ENCODE results near the gene S100A7A. TPM values are rescaled to one million over a fixed set of nuclear protein-coding genes. Genes with fewer than 3 reads are reported as not detected.

The S100A7A gene
- not detected in 2 replicates for total RNA-seq

- intact Hi-C loops (cut with micrococcal nuclease): no loop called here
- no peaks in the 10 kb centered on the region for H3K9me3 Mint-ChIP-seq
- no peak within 1 kb of the TSS for H3K27ac Mint-ChIP-seq
- H3K36me3 Mint-ChIP-seq (ENCODE audit: low read depth): no peaks in the 10 kb centered on the region
- DNase-seq (ENCODE audit: low spot score): no peak
- H3K27me3 Mint-ChIP-seq (ENCODE audit: insufficient read depth): peaks cover 2% of the 10 kb centered on the region
- H3K4me3 Mint-ChIP-seq: no peak within 1 kb of the TSS
- H3K4me1 Mint-ChIP-seq (ENCODE audit: low read depth): no peaks in the 10 kb centered on the region
Observed at GRCh38 chr1:153415850-153416570, at the start of gene S100A7A. TSS of gene S100A7A (plus strand) at chr1:153416520. CDS start at chr1:153418083, 1,563 bp downstream.

- no peaks in the 10 kb centered on the region for H3K4me1 Mint-ChIP-seq (ENCODE audit: low read depth)
- DNase-seq (ENCODE audit: low spot score): no peak
- intact Hi-C loops (cut with micrococcal nuclease): no loop called here
- peaks cover 14% of the 10 kb centered on the region for H3K27me3 Mint-ChIP-seq (ENCODE audit: insufficient read depth)
- H3K9me3 Mint-ChIP-seq: no peaks in the 10 kb centered on the region
- no peaks in the 10 kb centered on the region for H3K36me3 Mint-ChIP-seq (ENCODE audit: low read depth)
- no peak overlapping the region for H3K4me3 Mint-ChIP-seq
- no peak overlapping the region for H3K27ac Mint-ChIP-seq
Observed at GRCh38 chr1:153367090-153367489, 49.2 kb upstream of the S100A7A start.

- Mint-ChIP-seq H3K4me3 (no peak overlapping the region), H3K36me3 (ENCODE audit: low read depth) (no peaks in the 10 kb centered on the region), H3K9me3 (no peaks in the 10 kb centered on the region), H3K27me3 (ENCODE audit: insufficient read depth) (peaks cover 18% of the 10 kb centered on the region), H3K4me1 (ENCODE audit: low read depth) (no peaks in the 10 kb centered on the region), H3K27ac (no peak overlapping the region)
- intact Hi-C loops (cut with micrococcal nuclease): no loop called here
- no peak for DNase-seq (ENCODE audit: low spot score)
Observed at GRCh38 chr1:153368495-153368894, 47.8 kb upstream of the S100A7A start.

GRCh38 chr1:153370146-153370545 lies 46.2 kb upstream of the S100A7A start:
- Mint-ChIP-seq H3K4me1 (ENCODE audit: low read depth) (no peaks in the 10 kb centered on the region), H3K27me3 (ENCODE audit: insufficient read depth) (peaks cover 18% of the 10 kb centered on the region), H3K9me3 (no peaks in the 10 kb centered on the region), H3K4me3 (no peak overlapping the region), H3K27ac (no peak overlapping the region), H3K36me3 (ENCODE audit: low read depth) (no peaks in the 10 kb centered on the region)
- intact Hi-C loops (cut with micrococcal nuclease): no loop called here
- no peak for DNase-seq (ENCODE audit: low spot score)

- H3K4me1 Mint-ChIP-seq (ENCODE audit: low read depth): no peaks in the 10 kb centered on the region
- no peaks in the 10 kb centered on the region for H3K9me3 Mint-ChIP-seq
- intact Hi-C loops (cut with micrococcal nuclease): no loop called here
- H3K27ac Mint-ChIP-seq: no peak overlapping the region
- H3K4me3 Mint-ChIP-seq: no peak overlapping the region
- H3K27me3 Mint-ChIP-seq (ENCODE audit: insufficient read depth): peaks cover 15% of the 10 kb centered on the region
- no peak for DNase-seq (ENCODE audit: low spot score)
- H3K36me3 Mint-ChIP-seq (ENCODE audit: low read depth): no peaks in the 10 kb centered on the region
Observed at GRCh38 chr1:153371231-153371630, 45.1 kb upstream of the S100A7A start.

GRCh38 chr1:153372571-153372970 lies 43.7 kb upstream of the S100A7A start:
- no peak overlapping the region for H3K27ac Mint-ChIP-seq
- H3K9me3 Mint-ChIP-seq: no peaks in the 10 kb centered on the region
- no peaks in the 10 kb centered on the region for H3K4me1 Mint-ChIP-seq (ENCODE audit: low read depth)
- peaks cover 21% of the 10 kb centered on the region for H3K27me3 Mint-ChIP-seq (ENCODE audit: insufficient read depth)
- H3K4me3 Mint-ChIP-seq: no peak overlapping the region
- H3K36me3 Mint-ChIP-seq (ENCODE audit: low read depth): no peaks in the 10 kb centered on the region
- intact Hi-C loops (cut with micrococcal nuclease): no loop called here
- DNase-seq (ENCODE audit: low spot score): no peak

- Mint-ChIP-seq H3K4me1 (ENCODE audit: low read depth) (no peaks in the 10 kb centered on the region), H3K4me3 (no peak overlapping the region), H3K27ac (no peak overlapping the region), H3K27me3 (ENCODE audit: insufficient read depth) (peaks cover 26% of the 10 kb centered on the region), H3K9me3 (no peaks in the 10 kb centered on the region), H3K36me3 (ENCODE audit: low read depth) (no peaks in the 10 kb centered on the region)
- intact Hi-C loops (cut with micrococcal nuclease): no loop called here
- no peak for DNase-seq (ENCODE audit: low spot score)
Observed at GRCh38 chr1:153374071-153374470, 42.2 kb upstream of the S100A7A start.

GRCh38 chr1:153375511-153375910 lies 40.8 kb upstream of the S100A7A start, which contains the start of gene S100A12:
TSS of gene S100A12 (minus strand) at chr1:153375621. CDS start at chr1:153374592, 1,029 bp downstream.
- Mint-ChIP-seq H3K27ac (no peak within 1 kb of the TSS), H3K36me3 (ENCODE audit: low read depth) (no peaks in the 10 kb centered on the region), H3K4me1 (ENCODE audit: low read depth) (no peaks in the 10 kb centered on the region), H3K4me3 (no peak within 1 kb of the TSS), H3K27me3 (ENCODE audit: insufficient read depth) (peaks cover 20% of the 10 kb centered on the region), H3K9me3 (no peaks in the 10 kb centered on the region)
- DNase-seq (ENCODE audit: low spot score): no peak
- intact Hi-C loops (cut with micrococcal nuclease): no loop called here

GRCh38 chr1:153379591-153379990 lies 36.7 kb upstream of the S100A7A start:
- H3K4me1 Mint-ChIP-seq (ENCODE audit: low read depth): no peaks in the 10 kb centered on the region
- H3K27me3 Mint-ChIP-seq (ENCODE audit: insufficient read depth): peaks cover 34% of the 10 kb centered on the region
- intact Hi-C loops (cut with micrococcal nuclease): no loop called here
- no peak for DNase-seq (ENCODE audit: low spot score)
- H3K36me3 Mint-ChIP-seq (ENCODE audit: low read depth): no peaks in the 10 kb centered on the region
- no peak overlapping the region for H3K27ac Mint-ChIP-seq
- H3K9me3 Mint-ChIP-seq: peaks cover 11% of the 10 kb centered on the region
- no peak overlapping the region for H3K4me3 Mint-ChIP-seq

- DNase-seq (ENCODE audit: low spot score): no peak
- Mint-ChIP-seq H3K4me1 (ENCODE audit: low read depth) (peaks cover under 1% of the 10 kb centered on the region), H3K9me3 (peaks cover 11% of the 10 kb centered on the region), H3K4me3 (no peak overlapping the region), H3K27me3 (ENCODE audit: insufficient read depth) (peaks cover 34% of the 10 kb centered on the region), H3K27ac (no peak overlapping the region), H3K36me3 (ENCODE audit: low read depth) (no peaks in the 10 kb centered on the region)
- intact Hi-C loops (cut with micrococcal nuclease): no loop called here
Observed at GRCh38 chr1:153380711-153381110, 35.6 kb upstream of the S100A7A start.

GRCh38 chr1:153384958-153385580 lies 31.3 kb upstream of the S100A7A start:
- H3K4me1 Mint-ChIP-seq (ENCODE audit: low read depth): peaks cover 13% of the 10 kb centered on the region
- peaks cover 23% of the 10 kb centered on the region for H3K27me3 Mint-ChIP-seq (ENCODE audit: insufficient read depth)
- H3K4me3 Mint-ChIP-seq: no peak overlapping the region
- no peak overlapping the region for H3K27ac Mint-ChIP-seq
- DNase-seq (ENCODE audit: low spot score): no peak
- peaks cover 11% of the 10 kb centered on the region for H3K9me3 Mint-ChIP-seq
- intact Hi-C loops (cut with micrococcal nuclease): no loop called here
- H3K36me3 Mint-ChIP-seq (ENCODE audit: low read depth): no peaks in the 10 kb centered on the region

- H3K9me3 Mint-ChIP-seq: peaks cover 5% of the 10 kb centered on the region
- H3K27me3 Mint-ChIP-seq (ENCODE audit: insufficient read depth): peaks cover 21% of the 10 kb centered on the region
- H3K27ac Mint-ChIP-seq: no peak overlapping the region
- intact Hi-C loops (cut with micrococcal nuclease): no loop called here
- no peak overlapping the region for H3K4me3 Mint-ChIP-seq
- H3K36me3 Mint-ChIP-seq (ENCODE audit: low read depth): no peaks in the 10 kb centered on the region
- no peak for DNase-seq (ENCODE audit: low spot score)
- peaks cover 13% of the 10 kb centered on the region for H3K4me1 Mint-ChIP-seq (ENCODE audit: low read depth)
Observed at GRCh38 chr1:153386500-153386901, 29.8 kb upstream of the S100A7A start.

- H3K4me3 Mint-ChIP-seq: no peak overlapping the region
- peaks cover 19% of the 10 kb centered on the region for H3K27me3 Mint-ChIP-seq (ENCODE audit: insufficient read depth)
- H3K36me3 Mint-ChIP-seq (ENCODE audit: low read depth): no peaks in the 10 kb centered on the region
- H3K9me3 Mint-ChIP-seq: peaks cover 2% of the 10 kb centered on the region
- intact Hi-C loops (cut with micrococcal nuclease): no loop called here
- no peak overlapping the region for H3K27ac Mint-ChIP-seq
- DNase-seq (ENCODE audit: low spot score): no peak
- peaks cover 13% of the 10 kb centered on the region for H3K4me1 Mint-ChIP-seq (ENCODE audit: low read depth)
Observed at GRCh38 chr1:153387001-153387400, 29.3 kb upstream of the S100A7A start.

Measured in activated T-helper 1 cell treated with anti-CD3 and anti-CD28 coated beads, Interleukin-12 subunit alpha, Interleukin-12 subunit beta, Interleukin-2, Interleukin-4 antibody, amounts not matched to agents 30 ng/mL and 10 ng/mL and 1 ng/mL, durations not matched to agents 14 hours and 24 hours and 36 hours (primary cell).